Measurements from ENCODE around the gene VAV1.
A peak's percentile ranks its signal among the peaks of the same experiment; 100 is the strongest.
"Not testable (repeated sequence)": the region's sequence is repeated elsewhere in the genome, so short reads cannot be mapped to it uniquely, and the experiment has no call there.

Gene VAV1

GRCh38 chr19:6762253-6762797 lies 10.2 kb upstream of the VAV1 start:
- H3K4me3 Mint-ChIP-seq; H3K27ac Mint-ChIP-seq; H3K27me3 Mint-ChIP-seq; ATAC-seq (replicated peaks); H3K9me3 Mint-ChIP-seq; DNase-seq: not testable (repeated sequence)
- peaks cover 6 to 22% of the 10 kb centered on the region in 2 donors for H3K36me3 Mint-ChIP-seq
- peaks cover 17 to 24% of the 10 kb centered on the region in 2 donors for H3K4me1 Mint-ChIP-seq

GRCh38 chr19:6765738-6766356 lies 6.7 kb upstream of the VAV1 start:
- Mint-ChIP-seq H3K27ac (peak overlapping the region; percentile 21), H3K36me3 (peaks cover 0 to 5% of the 10 kb centered on the region in 2 donors), H3K4me3 (peak overlapping the region; percentile 80 to 85), H3K27me3 (no peaks in the 10 kb centered on the region), H3K4me1 (peaks cover 17 to 21% of the 10 kb centered on the region in 2 donors), H3K9me3 (no peaks in the 10 kb centered on the region)
- ATAC-seq (replicated peaks) (no peak), DNase-seq (no peak)

GRCh38 chr19:6766357-6767080 lies 6.0 kb upstream of the VAV1 start:
- no peak for ATAC-seq (replicated peaks)
- Mint-ChIP-seq H3K4me3 (peak overlapping the region; percentile 80 to 85), H3K4me1 (peaks cover 17 to 23% of the 10 kb centered on the region in 2 donors), H3K27me3 (no peaks in the 10 kb centered on the region), H3K36me3 (peaks cover 0 to under 1% of the 10 kb centered on the region in 2 donors), H3K9me3 (peaks cover 0 to 1% of the 10 kb centered on the region in 2 donors), H3K27ac (peak overlapping the region; percentile 87)
- no peak for DNase-seq

GRCh38 chr19:6767081-6767356 lies 5.5 kb upstream of the VAV1 start:
- DNase-seq = no peak

GRCh38 chr19:6767357-6768235 lies 4.9 kb upstream of the VAV1 start, which contains the start of gene SH2D3A:
TSS of gene SH2D3A (minus strand) at chr19:6767435. CDS start at chr19:6763748, 3,687 bp downstream.
- Mint-ChIP-seq H3K27me3 (no peaks in the 10 kb centered on the region), H3K27ac (peak within 1 kb of the TSS; percentile 87), H3K4me3 (peak within 1 kb of the TSS; percentile 80 to 85), H3K36me3 (no peaks in the 10 kb centered on the region), H3K4me1 (peaks cover 24 to 33% of the 10 kb centered on the region in 2 donors), H3K9me3 (peaks cover 0 to 6% of the 10 kb centered on the region in 2 donors)
- DNase-seq (peak; percentile 90), ATAC-seq (replicated peaks) (peak; percentile 66 to 72)

More at GRCh38 chr19:6767081-6767356, 5.5 kb upstream of the VAV1 start:
- peak overlapping the region; percentile 87 for H3K27ac Mint-ChIP-seq
- peak; percentile 43 to 46 for ATAC-seq (replicated peaks)
- H3K36me3 Mint-ChIP-seq = no peaks in the 10 kb centered on the region
- peak overlapping the region; percentile 80 to 85 for H3K4me3 Mint-ChIP-seq
- H3K4me1 Mint-ChIP-seq = peaks cover 20 to 28% of the 10 kb centered on the region in 2 donors
- H3K9me3 Mint-ChIP-seq = peaks cover 0 to 6% of the 10 kb centered on the region in 2 donors
- no peaks in the 10 kb centered on the region for H3K27me3 Mint-ChIP-seq

- Mint-ChIP-seq H3K27ac (peak overlapping the region; percentile 87), H3K9me3 (peaks cover 0 to 6% of the 10 kb centered on the region in 2 donors), H3K4me3 (peak overlapping the region; percentile 80 to 85), H3K27me3 (no peaks in the 10 kb centered on the region), H3K4me1 (peaks cover 25 to 34% of the 10 kb centered on the region in 2 donors), H3K36me3 (peaks cover 0 to under 1% of the 10 kb centered on the region in 2 donors)
- ATAC-seq (replicated peaks) = no peak
- no peak for DNase-seq
These were observed 4.2 kb upstream of the VAV1 start for GRCh38 chr19:6768236-6768785.

GRCh38 chr19:6769006-6769619 lies 3.4 kb upstream of the VAV1 start:
- H3K27ac Mint-ChIP-seq = no peak overlapping the region
- H3K27me3 Mint-ChIP-seq = no peaks in the 10 kb centered on the region
- ATAC-seq (replicated peaks) (no peak), DNase-seq (no peak)
- H3K36me3 Mint-ChIP-seq = peaks cover 2 to 6% of the 10 kb centered on the region in 2 donors
- peaks cover 0 to 6% of the 10 kb centered on the region in 2 donors for H3K9me3 Mint-ChIP-seq
- no peak overlapping the region for H3K4me3 Mint-ChIP-seq
- peaks cover 30 to 42% of the 10 kb centered on the region in 2 donors for H3K4me1 Mint-ChIP-seq

- peaks cover 6 to 15% of the 10 kb centered on the region in 2 donors for H3K9me3 Mint-ChIP-seq
- not testable (repeated sequence) for H3K27me3 Mint-ChIP-seq
These were observed 870 bp upstream of the VAV1 start for GRCh38 chr19:6771648-6772027.

GRCh38 chr19:6772866-6773322 lies 386 bp downstream of the VAV1 start:
- Mint-ChIP-seq H3K4me1 (peaks cover 42 to 59% of the 10 kb centered on the region in 2 donors), H3K9me3 (peaks cover 8 to 18% of the 10 kb centered on the region in 2 donors)
- ATAC-seq (replicated peaks) = no peak

More at GRCh38 chr19:6771648-6772027, 870 bp upstream of the VAV1 start:
- not testable (repeated sequence) for DNase-seq; ATAC-seq (replicated peaks)
- H3K36me3 Mint-ChIP-seq = peaks cover 18 to 23% of the 10 kb centered on the region in 2 donors
- peak overlapping the region; percentile 98 for H3K27ac Mint-ChIP-seq
- H3K4me1 Mint-ChIP-seq = peaks cover 41 to 53% of the 10 kb centered on the region in 2 donors
- H3K4me3 Mint-ChIP-seq = peak overlapping the region; percentile 92 to 94

GRCh38 chr19:6773323-6773931 lies 919 bp downstream of the VAV1 start:
- ATAC-seq (replicated peaks) (peak; percentile 50 to 54), DNase-seq (peak; percentile 60)
- H3K36me3 Mint-ChIP-seq = peaks cover 30 to 37% of the 10 kb centered on the region in 2 donors
- no peaks in the 10 kb centered on the region for H3K27me3 Mint-ChIP-seq
- peak overlapping the region; percentile 98 for H3K27ac Mint-ChIP-seq
- H3K4me3 Mint-ChIP-seq = peak overlapping the region; percentile 92 to 94
- H3K4me1 Mint-ChIP-seq = peaks cover 42 to 59% of the 10 kb centered on the region in 2 donors
- peaks cover 8 to 18% of the 10 kb centered on the region in 2 donors for H3K9me3 Mint-ChIP-seq

More at GRCh38 chr19:6772866-6773322, 386 bp downstream of the VAV1 start:
- peak overlapping the region; percentile 98 for H3K27ac Mint-ChIP-seq
- no peaks in the 10 kb centered on the region for H3K27me3 Mint-ChIP-seq
- no peak for DNase-seq
- peaks cover 27 to 32% of the 10 kb centered on the region in 2 donors for H3K36me3 Mint-ChIP-seq
- H3K4me3 Mint-ChIP-seq = peak overlapping the region; percentile 92 to 94

- Mint-ChIP-seq H3K27me3 (no peaks in the 10 kb centered on the region), H3K9me3 (peaks cover 8 to 18% of the 10 kb centered on the region in 2 donors), H3K4me1 (peaks cover 42 to 70% of the 10 kb centered on the region in 2 donors), H3K27ac (peak overlapping the region; percentile 74), H3K36me3 (peaks cover 30 to 38% of the 10 kb centered on the region in 2 donors), H3K4me3 (peak overlapping the region; percentile 50 to 69)
- no peak for DNase-seq
- no peak for ATAC-seq (replicated peaks)
These were observed 2.6 kb downstream of the VAV1 start for GRCh38 chr19:6774821-6775707.

GRCh38 chr19:6776045-6776444 lies 3.5 kb downstream of the VAV1 start:
- peak overlapping the region in 1 of 2 donors; percentile 26 for H3K4me3 Mint-ChIP-seq
- not testable (repeated sequence) for DNase-seq; ATAC-seq (replicated peaks); H3K27me3 Mint-ChIP-seq
- peaks cover 30 to 40% of the 10 kb centered on the region in 2 donors for H3K36me3 Mint-ChIP-seq
- peaks cover 8 to 18% of the 10 kb centered on the region in 2 donors for H3K9me3 Mint-ChIP-seq
- H3K27ac Mint-ChIP-seq = peak overlapping the region; percentile 59
- H3K4me1 Mint-ChIP-seq = peaks cover 42 to 75% of the 10 kb centered on the region in 2 donors

Measured in stimulated activated naive B cell treated with anti-CD40 and anti-IgM and Interleukin-4, amounts not matched to agents 10 μg/mL and 1 μg/mL and 100 μg/mL, for 72 hours (primary cell).